Measurements from ENCODE around the gene C19orf44.

The C19orf44 gene

GRCh38 chr19:16518483-16519229 lies 22.5 kb downstream of the C19orf44 start:
- no peak for DNase-seq

DNA sequence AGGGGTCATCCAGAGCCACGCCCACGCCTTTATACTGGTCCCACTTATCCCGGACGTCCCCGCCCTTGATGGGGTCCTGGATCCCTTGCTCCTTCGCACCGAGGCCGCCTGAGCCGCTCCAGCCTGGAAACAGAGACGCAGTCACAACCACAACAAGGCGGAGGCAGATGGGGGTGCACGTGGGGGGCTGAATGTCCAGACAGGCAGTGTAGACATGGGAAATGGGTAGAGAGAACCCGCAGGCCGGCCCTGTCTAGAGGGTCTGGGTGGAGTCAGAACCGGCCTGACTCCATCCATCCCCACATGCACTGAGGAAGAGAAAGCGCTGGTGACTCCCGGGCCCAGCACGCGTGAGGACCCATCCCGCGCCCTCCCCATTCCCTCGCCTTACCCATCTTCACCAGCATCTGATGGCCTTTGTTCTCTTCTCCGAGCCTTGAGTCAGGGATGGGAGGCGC lies 23.1 kb downstream of the C19orf44 start:
- DNase-seq = no peak

- DNase-seq = no peak
Measured at GRCh38 chr19:16520074-16520973, 24.1 kb downstream of the C19orf44 start.

DNA sequence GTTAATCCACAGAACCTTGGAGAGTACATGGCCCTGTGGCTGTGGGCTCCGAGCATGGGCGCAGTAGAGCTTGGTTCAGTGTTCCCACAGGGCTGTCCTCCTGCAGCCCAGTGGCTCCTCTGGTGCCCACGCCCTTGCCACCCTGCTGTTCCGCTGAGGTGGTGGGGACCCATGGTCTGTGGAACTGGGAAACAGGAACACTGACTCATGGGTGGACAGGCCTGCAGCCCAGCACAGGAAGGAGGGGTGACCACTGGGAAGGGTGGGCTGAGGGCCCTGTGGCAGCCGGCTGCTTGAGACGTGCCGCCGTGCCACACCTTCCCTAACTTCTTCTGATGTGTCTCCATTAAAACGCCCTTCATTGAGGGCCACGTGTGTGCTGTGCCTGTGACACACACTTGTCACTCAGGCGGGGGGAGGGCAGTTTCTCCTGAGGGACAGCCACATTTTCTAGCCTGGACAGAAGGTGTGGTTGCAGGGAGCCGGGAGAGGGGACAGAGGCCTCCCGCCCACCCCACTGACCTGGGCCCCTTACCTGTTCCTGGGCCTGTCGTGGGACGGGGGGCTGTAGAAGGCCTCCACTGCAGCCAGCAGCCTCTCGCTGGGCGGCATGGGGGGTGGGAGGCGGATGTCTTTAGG lies 24.9 kb downstream of the C19orf44 start:
- DNase-seq = no peak

- DNase-seq = no peak
Measured at GRCh38 chr19:16521715-16522289, 25.6 kb downstream of the C19orf44 start.

GRCh38 chr19:16522559-16523377 lies 26.6 kb downstream of the C19orf44 start:
- DNase-seq = no peak

DNA sequence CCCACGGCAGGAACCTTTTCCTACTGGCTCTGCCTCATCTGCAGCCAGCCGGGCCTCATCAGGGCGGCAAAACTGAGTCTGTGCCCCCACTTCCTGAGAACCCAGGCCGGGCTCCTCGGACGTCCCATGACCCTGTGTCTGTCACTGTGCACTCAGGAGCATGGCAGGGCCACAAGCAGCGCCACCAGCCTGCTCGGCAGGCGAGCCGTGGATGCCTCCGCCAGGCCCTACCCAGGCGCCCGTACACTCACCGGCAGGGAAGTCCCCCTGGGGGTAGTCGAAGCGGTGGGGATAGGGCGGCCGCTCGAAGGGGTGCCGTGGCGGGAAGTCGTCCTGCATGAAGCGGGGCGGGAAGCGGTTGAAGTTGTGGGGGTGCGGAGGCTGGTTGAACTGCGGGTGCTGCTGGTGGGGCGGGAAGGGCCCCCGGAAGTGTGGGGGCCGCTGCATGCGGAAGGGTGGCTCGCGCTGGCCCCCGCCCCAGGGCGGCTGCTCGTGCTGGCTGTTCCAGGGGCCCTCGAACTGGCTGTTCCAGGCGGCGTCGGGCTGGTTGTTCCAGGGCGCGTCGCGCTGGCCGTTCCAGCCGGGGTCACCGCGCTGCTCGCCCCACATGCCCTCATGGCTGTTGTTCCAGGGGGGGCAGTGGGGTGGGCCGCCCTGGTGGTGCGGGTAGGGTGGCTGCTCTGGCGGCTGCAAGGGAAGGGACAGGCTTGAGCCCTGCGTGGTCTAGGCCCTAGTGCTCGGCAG lies 29.0 kb downstream of the C19orf44 start:
- DNase-seq = no peak

DNA sequence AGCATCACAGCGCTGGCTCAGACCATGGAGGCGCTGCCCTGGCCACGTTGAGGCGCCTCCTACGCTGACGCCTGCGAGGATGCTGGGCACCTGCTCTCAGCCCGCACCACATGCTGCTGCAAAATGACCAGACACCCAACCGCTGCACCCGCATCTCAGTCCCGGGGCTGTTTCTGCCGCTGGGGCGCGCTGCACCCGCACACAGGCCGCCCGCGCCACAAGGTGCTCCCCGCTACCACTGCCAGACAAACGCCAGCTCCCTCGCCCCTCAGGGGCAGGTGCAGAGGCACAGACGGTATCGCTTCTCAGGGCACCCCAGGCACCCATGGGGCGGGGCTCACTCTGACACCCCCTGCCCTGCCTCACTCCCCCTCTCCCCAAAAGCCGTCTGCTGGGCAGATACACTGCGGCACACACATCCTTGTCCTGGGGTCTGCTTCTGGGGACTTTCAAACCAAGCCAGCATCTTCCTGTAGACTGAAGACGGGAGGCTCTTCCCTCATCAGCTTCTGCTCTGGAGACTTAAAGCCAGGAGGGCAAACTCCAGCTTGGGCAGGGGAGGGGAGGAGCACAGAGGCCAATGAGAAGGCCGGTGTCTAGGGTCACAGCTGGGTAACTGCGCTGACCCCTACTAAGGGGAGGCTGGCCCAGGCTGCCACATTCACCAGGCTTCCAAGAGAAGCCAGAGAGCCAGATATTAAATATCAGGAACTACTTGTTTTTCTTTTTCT lies 29.7 kb downstream of the C19orf44 start:
- no peak for DNase-seq

DNA sequence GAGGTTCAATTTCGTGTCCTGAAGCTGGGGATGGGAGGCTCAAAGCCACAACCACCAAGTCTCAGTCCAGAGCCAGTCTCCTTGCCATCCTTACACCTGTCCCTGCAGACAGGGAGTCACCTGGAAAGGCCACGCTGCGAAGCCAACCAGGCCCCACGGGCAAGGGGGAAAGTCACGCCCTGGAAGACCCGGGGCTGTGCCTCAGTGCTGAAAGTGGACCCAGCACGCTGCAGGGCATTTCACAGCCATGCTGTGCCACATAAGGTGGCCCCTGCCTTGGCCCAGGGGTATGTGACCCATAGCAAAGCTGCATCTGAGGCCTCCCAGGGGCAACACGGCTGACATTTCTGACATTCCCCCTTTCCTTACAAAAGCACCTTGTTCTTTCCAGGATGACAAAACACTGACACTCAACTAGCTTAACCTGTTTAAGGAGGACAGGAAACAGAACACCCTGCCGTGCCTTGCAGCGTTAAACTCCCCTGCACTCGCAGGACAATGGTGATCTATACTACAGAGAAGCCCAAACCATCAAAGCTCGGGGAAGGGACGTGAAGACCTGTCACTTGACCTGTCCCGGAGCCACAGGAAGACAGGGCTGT lies 31.2 kb downstream of the C19orf44 start:
- no peak for DNase-seq

- no peak for DNase-seq
Measured at GRCh38 chr19:16527971-16528521, 31.9 kb downstream of the C19orf44 start.

DNA sequence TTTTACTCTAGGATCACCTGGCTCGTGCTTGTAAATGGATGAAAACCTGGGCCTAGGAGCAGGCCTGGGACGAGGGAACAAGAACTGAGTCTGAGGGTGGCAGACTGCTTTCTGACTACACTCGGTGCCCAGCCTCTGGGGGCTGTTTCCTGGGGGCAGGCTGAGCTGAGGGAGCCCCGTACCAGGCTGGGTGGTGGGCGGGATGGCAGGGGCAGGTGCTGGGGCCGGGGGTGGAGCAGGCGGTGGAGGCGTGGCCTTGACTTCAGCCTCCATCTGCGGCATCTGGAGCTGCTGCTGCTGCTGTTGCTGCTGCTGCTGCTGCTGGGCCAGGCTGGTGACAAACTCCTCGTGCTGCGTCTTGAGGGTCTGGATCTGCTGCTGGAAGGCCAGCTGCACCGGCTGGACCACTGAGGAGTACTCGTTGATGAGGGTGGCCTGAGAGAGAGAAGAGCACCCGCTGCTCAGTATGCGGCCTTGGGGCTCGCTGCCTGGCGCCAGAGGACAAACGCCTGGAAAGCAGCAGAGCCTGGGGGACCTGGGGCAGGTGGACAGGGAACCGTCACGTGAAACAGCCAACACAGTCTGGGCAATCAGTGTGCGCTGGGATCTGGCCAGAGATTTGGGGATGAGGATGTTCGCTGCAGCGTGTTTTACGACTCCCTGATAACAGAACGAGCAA lies 33.4 kb downstream of the C19orf44 start:
- no peak for DNase-seq

- DNase-seq = no peak
Measured at GRCh38 chr19:16530540-16531379, 34.6 kb downstream of the C19orf44 start.

- no peak for DNase-seq
Measured at GRCh38 chr19:16531380-16531669, 35.1 kb downstream of the C19orf44 start.

DNA sequence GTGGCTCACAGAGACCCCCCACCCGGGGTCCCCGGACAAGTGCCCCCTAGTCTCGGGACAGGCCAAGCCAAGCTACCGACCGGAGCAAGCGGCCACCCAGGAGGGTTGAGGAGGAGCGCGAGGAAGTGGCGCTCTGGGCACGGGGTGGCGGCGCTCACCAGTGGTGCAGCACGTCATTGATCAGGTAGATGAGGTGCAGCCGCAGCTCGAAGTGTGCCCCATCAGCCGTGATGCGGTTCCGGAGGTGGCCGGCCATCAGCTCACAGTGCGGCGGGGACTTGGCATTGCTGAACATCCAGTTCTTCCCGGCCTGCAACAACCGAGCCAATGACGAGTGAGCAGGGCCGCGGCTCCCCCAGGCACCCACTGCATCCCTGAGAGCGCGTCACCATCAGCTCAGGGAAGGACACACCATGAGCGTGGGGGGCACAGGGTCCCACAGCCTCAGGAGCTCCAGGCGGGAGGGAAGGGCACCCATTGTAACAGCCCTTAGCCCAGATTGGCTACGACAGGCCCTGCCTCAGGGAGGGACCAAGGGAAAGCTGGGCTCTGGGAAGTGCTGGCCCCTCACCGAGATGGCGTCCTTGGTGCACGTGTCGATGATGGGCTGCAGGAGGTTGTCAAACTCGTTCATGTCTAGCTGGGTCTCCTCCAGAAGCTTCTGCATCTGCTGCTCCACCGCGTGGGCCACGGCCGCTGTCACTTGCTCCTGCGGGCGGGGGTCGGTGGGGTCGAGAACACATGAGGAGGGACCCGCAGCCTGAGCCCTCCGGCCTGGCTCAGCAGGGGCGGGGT lies 36.4 kb downstream of the C19orf44 start:
- DNase-seq = no peak

DNA sequence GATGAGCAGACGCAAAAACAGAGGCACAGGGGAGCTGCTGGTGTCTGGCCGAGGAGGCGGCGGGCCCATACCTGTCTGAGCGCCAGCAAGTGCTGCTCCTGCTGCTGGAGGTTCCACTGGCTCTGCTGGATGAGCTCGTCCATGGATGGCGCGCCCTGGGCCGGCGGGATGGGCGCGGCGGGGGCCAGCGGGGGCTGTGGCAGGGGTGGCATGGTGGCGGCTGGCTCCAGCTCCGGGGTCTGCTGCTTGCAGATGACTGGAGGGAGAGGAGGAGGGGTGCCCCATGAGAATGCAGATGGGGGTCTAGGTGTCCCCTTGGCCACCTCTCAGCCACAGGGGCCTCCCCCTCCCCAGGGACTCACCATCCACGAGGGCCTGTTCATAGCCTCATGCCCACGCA lies 39.2 kb downstream of the C19orf44 start:
- DNase-seq = no peak

GRCh38 chr19:16536130-16536529 lies 39.9 kb downstream of the C19orf44 start:
- no peak for DNase-seq

DNA sequence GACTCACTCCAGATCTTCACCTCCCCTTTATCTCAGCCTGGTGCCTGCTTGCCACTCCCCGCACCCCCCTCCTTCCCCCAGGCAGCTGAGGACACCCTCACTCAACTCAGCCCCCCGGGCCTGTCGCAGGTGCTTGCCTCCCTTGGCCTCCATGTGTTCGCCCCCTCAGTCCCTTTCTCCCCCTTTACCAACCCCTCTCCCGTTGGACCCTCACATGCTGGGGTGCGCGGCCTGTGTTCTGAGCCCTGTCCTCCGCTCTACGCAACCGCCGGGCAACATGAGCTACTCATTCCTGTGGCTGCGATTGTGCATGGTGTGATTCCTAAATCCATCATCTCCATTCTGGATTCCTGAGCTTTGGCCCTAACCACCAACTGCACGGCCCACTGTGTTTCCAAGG lies 40.9 kb downstream of the C19orf44 start:
- no peak for DNase-seq

DNA sequence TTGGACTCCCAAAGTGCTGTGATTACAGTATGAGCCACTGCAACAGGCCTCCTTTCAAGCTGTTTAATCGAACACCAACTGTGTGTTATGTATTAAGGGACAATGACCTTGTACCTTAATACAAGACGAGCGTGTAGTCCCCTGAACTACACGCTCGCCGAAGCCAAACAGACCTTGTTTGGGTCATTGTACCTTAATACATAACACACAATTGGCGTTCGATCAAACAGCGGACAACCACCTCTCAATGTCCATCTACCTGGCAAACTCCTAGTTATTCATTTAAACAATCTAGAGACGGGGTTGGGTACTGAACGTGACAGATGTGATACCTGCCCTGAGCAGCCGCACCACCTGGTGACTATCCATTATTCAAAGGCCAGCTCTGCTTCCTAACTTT lies 44.8 kb downstream of the C19orf44 start:
- DNase-seq = no peak
